ENCODE results near the gene MYBPC2. TPM values are rescaled to one million over a fixed set of nuclear protein-coding genes. Genes with fewer than 3 reads are reported as not detected.

Gene MYBPC2
- total and polyA plus RNA-seq, 9 of the 15 experiments (the other 6 are each of a cell fraction or from before 2014, with no cell fraction given): 0.01 to 0.14 (median 0.04) TPM; not detected in 6

DNA sequence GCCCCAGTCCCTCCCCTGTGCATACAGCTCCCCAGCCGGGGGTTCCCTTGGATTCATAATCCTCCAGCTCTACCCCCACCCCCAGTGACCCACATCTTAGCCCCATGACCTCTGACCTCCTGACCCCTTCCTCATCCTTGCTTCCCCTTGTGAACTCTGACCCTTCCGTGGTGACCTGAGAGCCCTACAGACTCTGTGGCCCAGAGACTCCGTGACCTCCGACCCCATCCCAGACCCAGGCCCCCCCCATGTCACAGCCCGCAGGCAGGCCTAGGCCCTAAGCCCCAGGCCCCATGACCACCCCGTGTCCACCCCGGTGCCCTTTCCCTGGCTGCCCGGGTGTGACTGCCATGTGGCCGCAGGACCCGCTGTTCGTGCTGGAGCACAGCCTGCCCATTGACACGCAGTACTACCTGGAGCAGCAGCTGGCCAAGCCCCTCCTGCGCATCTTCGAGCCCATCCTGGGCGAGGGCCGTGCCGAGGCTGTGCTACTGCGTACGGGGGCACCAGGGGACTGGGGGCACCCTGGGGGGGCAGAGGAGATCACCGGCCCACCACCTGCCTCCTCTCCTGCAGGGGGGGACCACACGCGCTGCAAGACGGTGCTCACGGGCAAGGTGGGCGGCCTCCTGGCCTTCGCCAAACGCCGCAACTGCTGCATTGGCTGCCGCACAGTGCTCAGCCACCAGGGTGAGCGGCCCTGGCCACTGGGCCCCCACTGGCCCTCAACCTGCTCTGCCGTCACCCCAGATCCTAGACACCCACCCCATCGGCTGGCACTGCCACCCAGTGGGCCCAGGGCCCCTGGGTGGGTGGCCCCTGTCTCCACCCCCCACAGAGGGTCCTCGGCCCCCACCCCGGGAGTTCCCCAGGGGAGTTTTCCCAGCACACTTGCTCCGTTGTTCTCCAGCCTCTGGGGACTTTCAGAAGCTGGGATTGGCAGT, 16.4 kb upstream of the MYBPC2 start (continued):
- TF ChIP-seq, protein P1, sequence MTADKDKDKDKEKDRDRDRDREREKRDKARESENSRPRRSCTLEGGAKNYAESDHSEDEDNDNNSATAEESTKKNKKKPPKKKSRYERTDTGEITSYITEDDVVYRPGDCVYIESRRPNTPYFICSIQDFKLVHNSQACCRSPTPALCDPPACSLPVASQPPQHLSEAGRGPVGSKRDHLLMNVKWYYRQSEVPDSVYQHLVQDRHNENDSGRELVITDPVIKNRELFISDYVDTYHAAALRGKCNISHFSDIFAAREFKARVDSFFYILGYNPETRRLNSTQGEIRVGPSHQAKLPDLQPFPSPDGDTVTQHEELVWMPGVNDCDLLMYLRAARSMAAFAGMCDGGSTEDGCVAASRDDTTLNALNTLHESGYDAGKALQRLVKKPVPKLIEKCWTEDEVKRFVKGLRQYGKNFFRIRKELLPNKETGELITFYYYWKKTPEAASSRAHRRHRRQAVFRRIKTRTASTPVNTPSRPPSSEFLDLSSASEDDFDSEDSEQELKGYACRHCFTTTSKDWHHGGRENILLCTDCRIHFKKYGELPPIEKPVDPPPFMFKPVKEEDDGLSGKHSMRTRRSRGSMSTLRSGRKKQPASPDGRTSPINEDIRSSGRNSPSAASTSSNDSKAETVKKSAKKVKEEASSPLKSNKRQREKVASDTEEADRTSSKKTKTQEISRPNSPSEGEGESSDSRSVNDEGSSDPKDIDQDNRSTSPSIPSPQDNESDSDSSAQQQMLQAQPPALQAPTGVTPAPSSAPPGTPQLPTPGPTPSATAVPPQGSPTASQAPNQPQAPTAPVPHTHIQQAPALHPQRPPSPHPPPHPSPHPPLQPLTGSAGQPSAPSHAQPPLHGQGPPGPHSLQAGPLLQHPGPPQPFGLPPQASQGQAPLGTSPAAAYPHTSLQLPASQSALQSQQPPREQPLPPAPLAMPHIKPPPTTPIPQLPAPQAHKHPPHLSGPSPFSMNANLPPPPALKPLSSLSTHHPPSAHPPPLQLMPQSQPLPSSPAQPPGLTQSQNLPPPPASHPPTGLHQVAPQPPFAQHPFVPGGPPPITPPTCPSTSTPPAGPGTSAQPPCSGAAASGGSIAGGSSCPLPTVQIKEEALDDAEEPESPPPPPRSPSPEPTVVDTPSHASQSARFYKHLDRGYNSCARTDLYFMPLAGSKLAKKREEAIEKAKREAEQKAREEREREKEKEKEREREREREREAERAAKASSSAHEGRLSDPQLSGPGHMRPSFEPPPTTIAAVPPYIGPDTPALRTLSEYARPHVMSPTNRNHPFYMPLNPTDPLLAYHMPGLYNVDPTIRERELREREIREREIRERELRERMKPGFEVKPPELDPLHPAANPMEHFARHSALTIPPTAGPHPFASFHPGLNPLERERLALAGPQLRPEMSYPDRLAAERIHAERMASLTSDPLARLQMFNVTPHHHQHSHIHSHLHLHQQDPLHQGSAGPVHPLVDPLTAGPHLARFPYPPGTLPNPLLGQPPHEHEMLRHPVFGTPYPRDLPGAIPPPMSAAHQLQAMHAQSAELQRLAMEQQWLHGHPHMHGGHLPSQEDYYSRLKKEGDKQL (CRISPR knock-in tag; IDR thresholded peaks at IDR 0.05; ENCODE audit: borderline replicate concordance): 0 out of 2 replicates have a peak, but pooled peaks have one; percentile 45
- TF ChIP-seq POLR2A (conservative IDR thresholded peaks at IDR 0.05): peak; percentile 35; the same call in 1 of the 2 replicates
- peak; percentile 46; the same call in 1 of the 2 replicates for TF ChIP-seq HNRNPL (IDR thresholded peaks at IDR 0.05; ENCODE audit: low read depth, low read length)
- TF ChIP-seq NR2C2 (CRISPR knock-in tag; IDR thresholded peaks at IDR 0.05): peak; percentile 95
- peak; percentile 91 for TF ChIP-seq NR2C2 (tag; IDR thresholded peaks at IDR 0.05)
- peak; percentile 33 for TF ChIP-seq POLR2B (IDR thresholded peaks at IDR 0.05; ENCODE audit: low read depth, partially characterized antibody)
- TF ChIP-seq RBM22 (IDR thresholded peaks at IDR 0.05; ENCODE audit: low read depth, low read length, poor library complexity, severe bottlenecking): peak; percentile 12
- 0 out of 2 replicates have a peak, but pooled peaks have one; percentile 40 for TF ChIP-seq SUPT5H (IDR thresholded peaks at IDR 0.05)
- peak; percentile 19; the same call in 1 of the 2 replicates for TF ChIP-seq ZFX (CRISPR knock-in tag; IDR thresholded peaks at IDR 0.05)
- TF ChIP-seq MBD2 (IDR thresholded peaks at IDR 0.05; ENCODE audit: borderline replicate concordance, low read depth): 0 out of 2 replicates have a peak, but pooled peaks have one; percentile 8
- TF ChIP-seq RBM25 (IDR thresholded peaks at IDR 0.05; ENCODE audit: low read depth, low read length, severe bottlenecking): no peak
- no peak for TF ChIP-seq JUND (IDR thresholded peaks at IDR 0.05; ENCODE audit: borderline replicate concordance, low read depth, low read length)
- TF ChIP-seq JUND (tag; IDR thresholded peaks at IDR 0.05; ENCODE audit: borderline replicate concordance, low read depth, low read length): no peak
- TF ChIP-seq MCM7 (IDR thresholded peaks at IDR 0.05): no peak
- TF ChIP-seq ZNF197 (CRISPR knock-in tag; IDR thresholded peaks at IDR 0.05; ENCODE audit: low read depth): no peak
- TF ChIP-seq FOXP1 (CRISPR knock-in tag; IDR thresholded peaks at IDR 0.05): 0 out of 2 replicates have a peak, but pooled peaks have one; percentile 40
- peak; percentile 65 for TF ChIP-seq ESRRA (IDR thresholded peaks at IDR 0.05; ENCODE audit: borderline replicate concordance, low read depth)

Measured in K562 (cell line).